IMR-90 (cell line): Measurements from ENCODE around the gene ATP9B.

Experiments used
- BHLHE40 ChIP-seq: fragments of 150-350 bp; IDR thresholded peaks from 2 replicates; pipeline ENCODE4 v1.6.1; 2016; ENCODE audit warnings: mild to moderate bottlenecking, low read depth, low read length
- CEBPB ChIP-seq: IDR thresholded peaks from 2 replicates; pipeline ENCODE4 v1.6.1; 2012; ENCODE audit warnings: low read depth, low read length, improper control_type of control experiment
- FOS ChIP-seq: fragments of 150-350 bp; IDR thresholded peaks from 2 replicates; pipeline ENCODE4 v1.6.1; 2016; ENCODE audit warnings: low read depth, low read length
- MAZ ChIP-seq: IDR thresholded peaks from 2 replicates; pipeline ENCODE4 v1.6.1; 2012; ENCODE audit warnings: low read depth, mild to moderate bottlenecking, low read length, improper control_type of control experiment, moderate library complexity, borderline replicate concordance
- MXI1 ChIP-seq: IDR thresholded peaks from 2 replicates; pipeline ENCODE4 v1.6.1; 2012; ENCODE audit warnings: low read depth, mild to moderate bottlenecking, low read length, moderate library complexity, borderline replicate concordance
- POLR2A ChIP-seq: IDR thresholded peaks from 2 replicates; pipeline ENCODE4 v1.6.1; 2012; ENCODE audit warnings: mild to moderate bottlenecking, low read depth, low read length
- RAD21 ChIP-seq: IDR thresholded peaks from 2 replicates; pipeline ENCODE4 v1.6.1; 2012; ENCODE audit warnings: low read length, improper control_type of control experiment
- RCOR1 ChIP-seq: IDR thresholded peaks from 2 replicates; pipeline ENCODE4 v1.6.1; 2012; ENCODE audit warnings: mild to moderate bottlenecking, low read length, improper control_type of control experiment; ENCODE audit not compliant: insufficient replicate concordance
- RFX5 ChIP-seq: IDR thresholded peaks from 2 replicates; pipeline ENCODE4 v1.8.0; 2012; ENCODE audit warnings: low read depth, mild to moderate bottlenecking, low read length, moderate library complexity
- SMC3 ChIP-seq: fragments of 150-350 bp; IDR thresholded peaks from 2 replicates; pipeline ENCODE4 v1.6.1; 2016; ENCODE audit warnings: low read depth, mild to moderate bottlenecking, antibody characterized with exemption, low read length, moderate library complexity
- TF ChIP-seq, protein P1 (sequence below): conservative IDR thresholded peaks from 2 replicates; pipeline ENCODE4 v1.5.1; 2012; ENCODE audit warnings: mild to moderate bottlenecking, low read depth, low read length, improper control_type of control experiment
- TF ChIP-seq, protein P2 (sequence below): fragments of 150-350 bp; IDR thresholded peaks from 2 replicates; pipeline ENCODE4 v1.6.1; 2017; ENCODE audit warnings: mild to moderate bottlenecking, antibody characterized with exemption, low read length, low read depth

GRCh38 chr18:79410171-79410641 lies 341.0 kb downstream of the ATP9B start:
- TF ChIP-seq MAZ (no peak), POLR2A (no peak), FOS (no peak), RCOR1 (no peak), MXI1 (no peak), RAD21 (no peak), CEBPB (no peak), SMC3 (no peak), RFX5 (no peak), BHLHE40 (no peak)
- TF ChIP-seq, protein P1, sequence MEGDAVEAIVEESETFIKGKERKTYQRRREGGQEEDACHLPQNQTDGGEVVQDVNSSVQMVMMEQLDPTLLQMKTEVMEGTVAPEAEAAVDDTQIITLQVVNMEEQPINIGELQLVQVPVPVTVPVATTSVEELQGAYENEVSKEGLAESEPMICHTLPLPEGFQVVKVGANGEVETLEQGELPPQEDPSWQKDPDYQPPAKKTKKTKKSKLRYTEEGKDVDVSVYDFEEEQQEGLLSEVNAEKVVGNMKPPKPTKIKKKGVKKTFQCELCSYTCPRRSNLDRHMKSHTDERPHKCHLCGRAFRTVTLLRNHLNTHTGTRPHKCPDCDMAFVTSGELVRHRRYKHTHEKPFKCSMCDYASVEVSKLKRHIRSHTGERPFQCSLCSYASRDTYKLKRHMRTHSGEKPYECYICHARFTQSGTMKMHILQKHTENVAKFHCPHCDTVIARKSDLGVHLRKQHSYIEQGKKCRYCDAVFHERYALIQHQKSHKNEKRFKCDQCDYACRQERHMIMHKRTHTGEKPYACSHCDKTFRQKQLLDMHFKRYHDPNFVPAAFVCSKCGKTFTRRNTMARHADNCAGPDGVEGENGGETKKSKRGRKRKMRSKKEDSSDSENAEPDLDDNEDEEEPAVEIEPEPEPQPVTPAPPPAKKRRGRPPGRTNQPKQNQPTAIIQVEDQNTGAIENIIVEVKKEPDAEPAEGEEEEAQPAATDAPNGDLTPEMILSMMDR: no peak
- TF ChIP-seq, protein P2, sequence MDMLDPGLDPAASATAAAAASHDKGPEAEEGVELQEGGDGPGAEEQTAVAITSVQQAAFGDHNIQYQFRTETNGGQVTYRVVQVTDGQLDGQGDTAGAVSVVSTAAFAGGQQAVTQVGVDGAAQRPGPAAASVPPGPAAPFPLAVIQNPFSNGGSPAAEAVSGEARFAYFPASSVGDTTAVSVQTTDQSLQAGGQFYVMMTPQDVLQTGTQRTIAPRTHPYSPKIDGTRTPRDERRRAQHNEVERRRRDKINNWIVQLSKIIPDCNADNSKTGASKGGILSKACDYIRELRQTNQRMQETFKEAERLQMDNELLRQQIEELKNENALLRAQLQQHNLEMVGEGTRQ: no peak
